VCaP (cell line): ENCODE results near the gene SOX5.
"Not testable (repeated sequence)": the region's sequence is repeated elsewhere in the genome, so short reads cannot be mapped to it uniquely, and the experiment has no call there.

Experiments
- H3K27ac ChIP-seq: fragments of 450-650 bp; 2 replicates; pipeline ENCODE4 v1.5.1; 2017
- TF ChIP-seq, protein P1 (sequence below): fragments of 450-650 bp; conservative IDR thresholded peaks from 2 replicates; pipeline ENCODE4 v1.5.1; 2017; ENCODE audit warnings: mild to moderate bottlenecking, moderate library complexity

The SOX5 gene

DNA sequence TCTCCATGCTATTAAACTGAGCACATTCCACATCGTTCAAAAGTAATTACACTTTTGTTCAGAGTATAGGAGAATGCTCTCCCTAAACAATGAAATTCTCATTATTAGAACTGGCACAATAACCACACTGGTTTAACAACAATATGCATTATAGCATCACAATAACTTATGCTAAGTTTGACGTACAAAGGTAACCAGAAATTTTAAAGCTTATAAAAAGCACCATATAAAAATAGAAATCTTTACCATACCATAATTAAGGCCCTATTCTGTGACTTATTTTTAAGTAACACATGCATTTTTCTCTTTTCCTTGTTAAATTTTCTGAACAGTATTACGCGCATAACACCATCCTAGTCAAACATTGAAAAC, 60.4 kb downstream of the SOX5 start:
- no peak overlapping the region for H3K27ac ChIP-seq
- TF ChIP-seq, protein P1, sequence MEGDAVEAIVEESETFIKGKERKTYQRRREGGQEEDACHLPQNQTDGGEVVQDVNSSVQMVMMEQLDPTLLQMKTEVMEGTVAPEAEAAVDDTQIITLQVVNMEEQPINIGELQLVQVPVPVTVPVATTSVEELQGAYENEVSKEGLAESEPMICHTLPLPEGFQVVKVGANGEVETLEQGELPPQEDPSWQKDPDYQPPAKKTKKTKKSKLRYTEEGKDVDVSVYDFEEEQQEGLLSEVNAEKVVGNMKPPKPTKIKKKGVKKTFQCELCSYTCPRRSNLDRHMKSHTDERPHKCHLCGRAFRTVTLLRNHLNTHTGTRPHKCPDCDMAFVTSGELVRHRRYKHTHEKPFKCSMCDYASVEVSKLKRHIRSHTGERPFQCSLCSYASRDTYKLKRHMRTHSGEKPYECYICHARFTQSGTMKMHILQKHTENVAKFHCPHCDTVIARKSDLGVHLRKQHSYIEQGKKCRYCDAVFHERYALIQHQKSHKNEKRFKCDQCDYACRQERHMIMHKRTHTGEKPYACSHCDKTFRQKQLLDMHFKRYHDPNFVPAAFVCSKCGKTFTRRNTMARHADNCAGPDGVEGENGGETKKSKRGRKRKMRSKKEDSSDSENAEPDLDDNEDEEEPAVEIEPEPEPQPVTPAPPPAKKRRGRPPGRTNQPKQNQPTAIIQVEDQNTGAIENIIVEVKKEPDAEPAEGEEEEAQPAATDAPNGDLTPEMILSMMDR = no peak

- TF ChIP-seq, protein P1 = no peak
- no peak overlapping the region for H3K27ac ChIP-seq
Measured at GRCh38 chr12:23888396-23889068, 60.9 kb downstream of the SOX5 start.

GRCh38 chr12:23887055-23887835, 62.2 kb downstream of the SOX5 start:
- TF ChIP-seq, protein P1 = no peak
- no peak overlapping the region for H3K27ac ChIP-seq

GRCh38 chr12:23885394-23885793, 64.1 kb downstream of the SOX5 start:
- TF ChIP-seq, protein P1 = no peak

GRCh38 chr12:23884909-23885308, 64.6 kb downstream of the SOX5 start:
- TF ChIP-seq, protein P1 = peak; percentile 53
- H3K27ac ChIP-seq = peak overlapping the region; percentile 48

More at GRCh38 chr12:23885394-23885793, 64.1 kb downstream of the SOX5 start:
- peak overlapping the region; percentile 48 for H3K27ac ChIP-seq

DNA sequence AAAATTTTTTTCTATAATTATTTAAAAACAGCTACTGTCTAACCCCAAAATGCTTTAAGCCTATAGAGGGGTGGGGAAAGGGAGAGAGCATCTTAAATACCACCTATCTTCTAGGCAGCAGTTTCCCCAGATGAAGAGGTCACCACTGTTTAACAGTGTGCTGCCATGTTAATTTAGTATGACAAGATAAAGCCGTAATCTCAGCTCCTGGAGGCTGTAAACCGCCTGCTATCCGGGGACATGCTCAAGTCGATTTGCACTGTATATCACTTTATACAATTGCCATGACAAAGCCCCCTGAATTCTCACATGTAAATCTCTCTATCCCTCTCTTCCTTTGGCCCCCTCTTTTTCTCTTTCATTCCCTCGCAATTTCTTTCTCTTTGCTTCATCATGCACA, 68.5 kb downstream of the SOX5 start:
- TF ChIP-seq, protein P1 = no peak
- H3K27ac ChIP-seq = no peak overlapping the region

- H3K27ac ChIP-seq = not testable (repeated sequence)
Measured at GRCh38 chr12:23876618-23877017, 72.9 kb downstream of the SOX5 start.

DNA sequence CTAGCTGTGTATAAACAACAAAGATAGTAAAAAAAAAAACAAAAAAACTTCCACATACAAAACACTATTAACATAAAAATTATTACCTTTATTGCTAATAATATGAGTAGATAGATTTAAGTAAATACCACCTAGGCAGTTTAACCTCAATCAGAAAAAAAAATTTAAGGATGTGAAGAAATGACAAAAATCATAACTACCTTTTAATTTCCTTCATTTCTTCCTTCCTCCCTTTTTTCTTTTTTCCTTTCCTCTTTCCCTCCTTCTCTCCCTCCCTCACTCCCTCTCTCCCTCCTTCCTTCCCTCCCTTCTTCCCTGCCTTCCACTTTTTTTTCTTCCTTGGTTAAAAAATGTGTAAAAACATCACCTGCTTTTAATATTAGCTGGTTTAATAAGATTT, 81.7 kb downstream of the SOX5 start:
- H3K27ac ChIP-seq = no peak overlapping the region
- TF ChIP-seq, protein P1 = no peak
